ENCODE results near the gene UQCC2. TPM values are rescaled to one million over a fixed set of nuclear protein-coding genes. Genes with fewer than 3 reads are reported as not detected.

Gene UQCC2
- total and polyA plus RNA-seq, 7 donors: 118 to 184 (median 141) TPM

DNA sequence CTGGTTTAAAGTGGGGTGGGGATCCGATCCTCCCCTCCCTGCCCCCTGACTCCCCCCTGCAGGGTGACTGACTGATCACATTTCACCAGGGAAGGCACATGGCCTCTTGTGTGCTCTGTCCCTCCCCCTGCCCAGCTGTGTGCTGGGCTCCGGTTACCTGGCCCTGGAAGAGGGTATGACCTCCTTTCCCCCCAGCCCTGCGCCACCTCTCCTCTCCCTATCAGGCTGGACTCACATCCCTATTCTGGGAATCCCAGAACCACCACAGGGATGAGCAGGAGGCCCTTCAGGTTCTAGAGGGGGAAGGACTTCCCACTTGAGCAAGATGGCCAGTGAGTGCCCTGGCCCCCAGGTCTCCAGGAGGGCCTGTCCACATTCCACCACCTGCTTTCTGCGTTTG lies 37.3 kb upstream of the UQCC2 start:
- 22 to 48% (median 40%) methylated on average over 4 of the region's 4 CpGs for WGBS, 3 donors
- peaks cover 22% of the 10 kb centered on the region for H3K4me1 ChIP-seq
- peak; percentile 79 to 92 for DNase-seq

DNA sequence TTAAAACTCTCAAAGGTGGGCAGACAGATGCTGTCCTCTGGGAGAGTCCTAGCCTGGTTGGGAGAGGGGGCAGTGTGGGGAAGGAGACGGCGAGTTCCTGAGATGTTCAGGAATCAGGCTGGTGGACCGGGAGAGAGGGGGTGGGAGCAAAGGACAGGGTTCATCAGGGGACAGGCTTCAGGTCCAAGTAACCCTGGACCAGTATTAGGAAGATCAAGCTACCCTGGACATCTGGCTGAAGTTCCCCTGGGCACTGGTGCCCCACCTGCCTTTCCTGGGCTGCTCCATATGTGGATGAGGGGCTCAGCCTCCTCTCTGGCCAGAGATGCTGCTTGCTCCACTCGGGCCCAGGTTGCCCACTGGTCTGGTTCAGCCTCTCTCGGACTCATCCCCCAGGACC lies 36.3 kb upstream of the UQCC2 start:
- no peak for DNase-seq
- ATAC-seq: peak in 1 of 4 donors; percentile 1

More for the DNA sequence above, 37.3 kb upstream of the UQCC2 start:
- TF ChIP-seq, protein P1, sequence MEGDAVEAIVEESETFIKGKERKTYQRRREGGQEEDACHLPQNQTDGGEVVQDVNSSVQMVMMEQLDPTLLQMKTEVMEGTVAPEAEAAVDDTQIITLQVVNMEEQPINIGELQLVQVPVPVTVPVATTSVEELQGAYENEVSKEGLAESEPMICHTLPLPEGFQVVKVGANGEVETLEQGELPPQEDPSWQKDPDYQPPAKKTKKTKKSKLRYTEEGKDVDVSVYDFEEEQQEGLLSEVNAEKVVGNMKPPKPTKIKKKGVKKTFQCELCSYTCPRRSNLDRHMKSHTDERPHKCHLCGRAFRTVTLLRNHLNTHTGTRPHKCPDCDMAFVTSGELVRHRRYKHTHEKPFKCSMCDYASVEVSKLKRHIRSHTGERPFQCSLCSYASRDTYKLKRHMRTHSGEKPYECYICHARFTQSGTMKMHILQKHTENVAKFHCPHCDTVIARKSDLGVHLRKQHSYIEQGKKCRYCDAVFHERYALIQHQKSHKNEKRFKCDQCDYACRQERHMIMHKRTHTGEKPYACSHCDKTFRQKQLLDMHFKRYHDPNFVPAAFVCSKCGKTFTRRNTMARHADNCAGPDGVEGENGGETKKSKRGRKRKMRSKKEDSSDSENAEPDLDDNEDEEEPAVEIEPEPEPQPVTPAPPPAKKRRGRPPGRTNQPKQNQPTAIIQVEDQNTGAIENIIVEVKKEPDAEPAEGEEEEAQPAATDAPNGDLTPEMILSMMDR (IDR thresholded peaks at IDR 0.05): no peak
- no peaks in the 10 kb centered on the region for H3K9me3 ChIP-seq
- peak overlapping the region; percentile 100 for H3K27ac ChIP-seq
- H3K4me3 ChIP-seq: peak overlapping the region; percentile 72
- ATAC-seq: peak; percentile 32 to 39 (median 36)
- intact Hi-C loops (cut with DNase I): no loop called here
- H3K27me3 ChIP-seq (ENCODE audit: insufficient read depth in 3 of 3, low read length in 2 of 3): no peaks in the 10 kb centered on the region
- H3K36me3 ChIP-seq (ENCODE audit: insufficient read depth in 1 of 2, low read depth in 1 of 2): peaks cover 0 to 14% of the 10 kb centered on the region in 2 donors

DNA sequence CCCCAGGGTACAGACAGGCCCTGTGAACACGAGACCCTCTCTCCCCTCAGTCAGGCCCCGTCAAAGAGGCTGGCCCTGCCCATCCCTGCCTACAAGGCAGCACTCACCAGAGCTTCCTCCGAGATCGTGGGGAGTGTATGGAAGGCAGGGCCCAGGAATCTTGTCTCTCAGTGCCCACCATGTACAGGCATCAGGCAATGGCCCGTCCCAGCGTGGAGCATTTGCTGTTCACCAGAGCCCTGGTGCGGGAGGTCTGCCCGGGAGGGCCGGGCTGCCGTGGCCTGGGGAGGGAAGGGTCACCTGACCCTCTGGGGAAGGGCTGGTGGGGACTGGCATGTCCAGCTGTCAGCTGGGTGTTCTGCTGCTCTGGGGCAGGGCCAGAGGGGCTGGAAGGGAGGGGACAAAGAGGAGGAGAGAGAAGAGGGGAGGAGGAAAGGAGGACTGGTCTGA lies 35.2 kb upstream of the UQCC2 start, which contains the start of gene IP6K3:
Gene IP6K3, minus strand, starts transcription at position 255 of the 450 bp plus-strand sequence. CDS start 11,429 bp downstream, outside the sequence.
- intact Hi-C loops (cut with DNase I): no loop called here
- H3K4me3 ChIP-seq: peak within 1 kb of the TSS; percentile 72
- ATAC-seq: peak; percentile 46 to 56 (median 50)
- TF ChIP-seq, protein P1 (IDR thresholded peaks at IDR 0.05): no peak
- WGBS, 3 donors: 7 to 23% (median 14%) methylated on average over 10 of the region's 10 CpGs
- H3K27me3 ChIP-seq (ENCODE audit: insufficient read depth in 3 of 3, low read length in 2 of 3): no peaks in the 10 kb centered on the region
- DNase-seq: peak; percentile 85 to 97
- peaks cover 20% of the 10 kb centered on the region for H3K4me1 ChIP-seq
- peak within 1 kb of the TSS; percentile 100 for H3K27ac ChIP-seq
- no peaks in the 10 kb centered on the region for H3K9me3 ChIP-seq
- peaks cover 0 to 31% of the 10 kb centered on the region in 2 donors for H3K36me3 ChIP-seq (ENCODE audit: insufficient read depth in 1 of 2, low read depth in 1 of 2)

More for the DNA sequence above, 36.3 kb upstream of the UQCC2 start:
- intact Hi-C loops (cut with DNase I): no loop called here
- TF ChIP-seq, protein P1 (IDR thresholded peaks at IDR 0.05): no peak
- Histone ChIP-seq H3K27me3 (ENCODE audit: insufficient read depth in 3 of 3, low read length in 2 of 3) (no peaks in the 10 kb centered on the region), H3K36me3 (ENCODE audit: insufficient read depth in 1 of 2, low read depth in 1 of 2) (peaks cover 0 to 24% of the 10 kb centered on the region in 2 donors), H3K4me3 (peak overlapping the region; percentile 72), H3K27ac (peak overlapping the region; percentile 100), H3K9me3 (no peaks in the 10 kb centered on the region), H3K4me1 (peaks cover 27% of the 10 kb centered on the region)
- WGBS, 3 donors: 40 to 45% (median 44%) methylated on average over 5 of the region's 5 CpGs

DNA sequence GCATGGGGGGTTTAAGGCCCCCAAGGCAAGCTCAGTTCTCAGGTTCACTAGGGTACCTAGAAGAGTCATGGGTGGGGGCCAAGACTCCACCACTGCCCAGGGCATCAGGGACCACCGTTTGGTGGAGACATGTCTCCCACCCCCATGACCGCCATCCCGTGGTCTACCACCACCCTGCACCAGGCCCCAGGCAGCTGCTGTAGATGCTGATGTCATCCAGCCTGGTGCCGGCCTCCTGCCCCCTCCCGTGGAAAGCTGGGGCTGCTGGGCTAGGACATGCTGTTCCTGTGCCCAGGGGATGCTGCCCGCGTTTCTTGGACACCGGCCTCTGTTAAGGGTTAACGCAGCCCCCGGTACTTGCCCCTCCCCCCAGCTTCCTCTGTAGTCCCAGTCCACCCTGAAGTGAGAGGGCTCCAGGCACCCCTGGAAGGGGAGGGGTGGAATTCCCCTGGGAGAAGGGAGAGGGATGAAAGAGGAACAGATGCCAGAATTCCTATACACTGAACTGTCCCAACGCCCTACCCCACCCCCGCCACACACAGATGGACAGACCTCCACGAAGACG lies 34.6 kb upstream of the UQCC2 start:
- peak overlapping the region; percentile 100 for H3K27ac ChIP-seq
- no peaks in the 10 kb centered on the region for H3K9me3 ChIP-seq
- H3K4me1 ChIP-seq: peaks cover 18% of the 10 kb centered on the region
- intact Hi-C loops (cut with DNase I): no loop called here
- TF ChIP-seq, protein P1 (IDR thresholded peaks at IDR 0.05): no peak
- peak; percentile 86 to 96 for DNase-seq
- 11 to 14% (median 13%) methylated on average over 14 of the region's 14 CpGs for WGBS, 3 donors
- ATAC-seq: peak; percentile 28 to 48 (median 42)
- H3K4me3 ChIP-seq: peak overlapping the region; percentile 72
- H3K36me3 ChIP-seq (ENCODE audit: insufficient read depth in 1 of 2, low read depth in 1 of 2): peaks cover 0 to 33% of the 10 kb centered on the region in 2 donors
- H3K27me3 ChIP-seq (ENCODE audit: insufficient read depth in 3 of 3, low read length in 2 of 3): no peaks in the 10 kb centered on the region

Measured in psoas muscle (tissue), 8 donors.